Epidermal melanocyte (primary cell): Measurements from ENCODE around the gene TCF7L1.
"Not testable (repeated sequence)": the region's sequence is repeated elsewhere in the genome, so short reads cannot be mapped to it uniquely, and the experiment has no call there.

ENCODE experiments used
- DNase-seq: peaks from one replicate; pipeline ENCODE4 v3.0.0; 2011; ENCODE audit warnings: low spot score; ENCODE audit not compliant: insufficient read length

Gene TCF7L1

DNA sequence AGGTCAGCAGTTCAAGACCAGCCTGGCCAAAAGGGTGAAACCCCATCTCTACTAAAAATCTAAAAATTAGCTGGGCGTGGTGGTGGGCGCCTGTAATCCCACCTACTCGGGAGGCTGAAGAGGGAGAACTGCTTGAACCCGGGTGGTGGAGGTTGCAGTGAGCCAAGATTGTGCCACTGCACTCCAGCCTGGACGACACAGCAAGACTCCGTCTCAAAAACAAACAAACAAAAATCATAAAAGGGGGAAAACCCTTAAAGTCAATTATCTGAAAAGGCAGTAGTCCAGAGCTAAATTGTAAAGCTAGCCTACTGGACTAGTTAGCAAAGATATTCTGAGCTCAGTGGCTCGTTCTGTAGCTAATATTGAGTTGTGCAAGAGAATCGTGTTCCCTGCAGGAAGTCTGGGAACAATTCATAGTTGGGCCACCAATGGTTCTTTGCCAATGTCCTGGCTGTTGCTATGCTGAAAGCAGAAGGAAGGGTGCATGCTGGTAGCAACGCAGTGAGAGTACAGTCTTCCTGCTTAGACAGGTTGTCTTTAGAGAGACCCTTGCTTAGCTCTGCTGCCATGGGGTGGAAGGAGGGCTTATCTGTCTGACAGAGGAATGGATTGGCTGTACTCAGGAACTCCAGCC, 190.3 kb downstream of the TCF7L1 start:
- no peak for DNase-seq

GRCh38 chr2:85323988-85324367, 190.8 kb downstream of the TCF7L1 start:
- DNase-seq = not testable (repeated sequence)

DNA sequence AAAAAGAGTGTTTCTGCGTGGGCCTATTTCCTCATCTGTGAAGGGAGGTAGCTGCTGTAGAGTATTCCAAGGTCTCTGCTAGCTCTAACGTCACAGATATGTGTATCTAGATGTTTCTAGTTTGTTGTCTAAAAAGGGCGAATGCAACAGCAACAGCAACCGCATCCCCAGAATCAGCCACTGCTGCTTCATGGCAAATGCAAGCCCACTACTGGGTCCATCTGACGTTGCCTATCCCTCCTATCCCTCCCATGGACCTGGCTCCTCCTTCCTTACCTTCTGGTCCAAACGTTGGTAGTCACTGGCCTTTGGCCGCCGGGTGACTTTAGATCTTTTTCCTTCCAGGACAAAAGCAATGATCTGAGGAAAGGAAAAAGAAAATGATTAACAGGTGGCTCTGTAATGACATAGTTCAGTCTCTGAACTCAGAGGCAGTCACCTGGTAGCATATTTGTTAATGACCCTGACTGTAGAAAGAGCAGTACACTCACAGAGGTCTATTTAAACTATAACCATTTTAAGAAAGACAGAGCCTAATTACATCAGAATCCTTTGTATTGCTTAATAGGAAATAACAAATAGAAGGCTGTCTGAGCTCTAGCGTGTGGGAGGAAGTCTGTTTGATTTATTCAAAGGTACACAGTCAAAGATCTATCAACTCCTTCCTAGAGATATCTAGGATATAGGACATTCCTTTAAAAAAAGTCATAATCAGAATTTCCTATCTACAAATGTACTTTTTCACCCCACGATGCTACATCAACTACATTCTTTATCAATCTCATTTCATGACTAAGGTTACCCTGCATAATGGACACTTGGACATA, 191.7 kb downstream of the TCF7L1 start:
- DNase-seq = no peak

GRCh38 chr2:85325466-85325811, 192.2 kb downstream of the TCF7L1 start:
- no peak for DNase-seq

GRCh38 chr2:85326406-85327159, 193.4 kb downstream of the TCF7L1 start:
- no peak for DNase-seq

DNA sequence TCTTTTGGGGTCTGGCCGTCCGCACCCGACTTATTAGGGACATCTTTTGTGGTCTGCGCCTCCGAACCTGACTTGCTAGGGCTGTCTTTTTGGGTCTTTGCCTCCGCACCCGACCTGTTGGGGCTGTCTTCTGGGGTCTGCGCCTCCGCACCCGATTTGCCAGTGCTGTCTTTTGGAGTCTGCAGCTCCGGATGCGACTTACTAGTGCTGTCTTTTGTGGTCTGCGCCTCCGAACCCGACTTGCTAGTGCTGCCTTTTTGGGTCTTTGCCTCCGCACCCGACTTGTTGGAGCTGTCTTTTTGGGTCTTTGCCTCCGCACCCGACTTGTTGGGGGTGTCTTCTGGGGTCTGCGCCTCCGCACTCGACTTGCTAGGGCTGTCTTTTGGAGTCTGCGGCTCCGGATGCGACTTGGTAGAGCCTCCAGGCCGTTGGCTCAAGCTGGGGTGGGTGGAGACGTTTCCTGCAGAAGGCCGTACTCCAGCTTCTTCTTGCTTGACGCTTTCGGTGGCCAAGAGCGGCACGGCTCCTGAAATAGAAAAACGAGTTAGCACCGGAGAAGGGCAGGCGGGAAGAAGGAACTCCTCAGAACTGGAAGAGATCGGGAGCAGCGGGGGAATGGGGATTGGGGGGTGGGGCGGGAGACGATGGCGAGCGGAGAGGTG, 194.1 kb downstream of the TCF7L1 start:
- DNase-seq = no peak

DNA sequence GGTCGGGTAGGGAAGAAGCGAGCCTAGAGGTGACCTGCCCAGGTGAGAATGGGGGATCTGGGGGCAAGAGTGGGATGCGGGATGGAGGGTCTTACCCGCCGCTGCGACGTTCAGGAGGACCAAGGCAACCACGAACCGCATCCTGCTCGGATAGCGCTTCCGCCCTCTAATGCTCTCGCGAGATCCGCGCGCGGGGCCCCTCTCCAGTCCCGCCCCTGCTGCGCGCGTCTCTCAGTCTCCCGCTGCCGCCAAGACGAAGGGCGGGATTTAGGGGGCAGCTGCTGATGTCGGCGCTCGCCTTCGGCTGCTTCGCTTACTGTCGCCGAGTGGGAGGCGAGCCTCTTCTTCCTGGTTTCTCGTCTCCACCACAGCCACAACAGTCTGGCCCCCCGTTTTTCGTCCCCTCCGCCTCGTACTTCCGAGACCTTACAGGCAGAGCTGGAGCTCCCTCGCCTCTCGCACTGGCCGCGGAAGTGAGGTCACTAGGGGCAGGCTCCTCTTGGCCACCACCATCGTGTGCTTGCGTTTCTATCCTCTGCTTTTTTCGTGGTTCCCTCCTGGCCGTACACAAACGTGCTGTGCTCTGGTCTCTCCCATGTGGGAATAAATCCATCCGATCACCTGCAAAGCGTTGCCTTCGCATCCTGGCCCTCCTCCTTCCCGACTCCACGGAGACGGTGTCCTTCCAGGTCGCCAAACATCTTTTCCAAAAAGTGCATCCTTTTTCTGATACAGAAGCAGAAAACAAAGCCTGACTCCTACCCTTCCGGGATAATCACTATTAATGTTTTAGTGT, 194.8 kb downstream of the TCF7L1 start, which contains the start of gene TGOLN2:
Gene TGOLN2, minus strand, starts transcription at position 168 of the 796 bp plus-strand sequence. Its CDS starts 27 bp downstream, at position 141.
- DNase-seq = peak; percentile 93

DNA sequence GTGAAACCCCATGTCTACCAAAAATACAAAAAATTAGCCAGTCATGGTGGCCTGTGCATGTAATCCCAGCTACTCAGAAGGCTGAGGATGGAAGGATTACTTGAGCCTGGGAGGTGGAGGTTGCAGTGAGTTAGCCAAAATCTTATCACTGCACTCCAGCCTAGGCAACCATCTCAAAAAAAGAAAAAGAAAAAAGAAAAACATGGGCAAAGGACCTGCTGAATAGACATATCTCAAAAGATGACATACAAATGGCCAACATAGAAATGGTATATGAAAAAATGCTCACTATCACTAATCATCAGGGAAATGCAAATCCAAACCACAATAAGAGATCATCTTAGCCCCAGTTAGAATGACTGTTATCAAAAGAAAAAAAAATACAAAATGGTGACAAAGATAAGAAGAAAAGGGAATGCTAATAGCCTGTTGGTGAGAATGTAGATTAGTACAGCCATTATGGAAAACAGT, 196.0 kb downstream of the TCF7L1 start:
- no peak for DNase-seq

DNA sequence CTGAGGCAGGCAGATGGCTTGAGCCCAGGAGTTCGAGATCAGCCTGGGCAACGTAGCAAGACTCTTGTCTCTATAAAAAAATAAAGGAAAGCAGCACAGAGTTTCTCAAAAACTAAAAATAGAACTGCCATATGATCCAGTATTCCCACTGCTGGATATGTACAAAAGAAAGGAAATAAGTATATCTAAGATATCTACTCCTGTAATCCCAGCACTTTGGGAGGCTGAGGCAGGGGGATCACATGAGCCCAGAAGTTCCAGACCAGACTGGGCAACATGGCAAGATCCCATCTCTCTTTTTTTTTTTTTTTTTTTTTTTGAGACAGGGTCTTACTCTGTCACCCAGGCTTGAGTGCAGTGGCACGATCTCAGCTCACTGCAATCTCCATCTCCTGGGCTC, 196.5 kb downstream of the TCF7L1 start:
- not testable (repeated sequence) for DNase-seq

DNA sequence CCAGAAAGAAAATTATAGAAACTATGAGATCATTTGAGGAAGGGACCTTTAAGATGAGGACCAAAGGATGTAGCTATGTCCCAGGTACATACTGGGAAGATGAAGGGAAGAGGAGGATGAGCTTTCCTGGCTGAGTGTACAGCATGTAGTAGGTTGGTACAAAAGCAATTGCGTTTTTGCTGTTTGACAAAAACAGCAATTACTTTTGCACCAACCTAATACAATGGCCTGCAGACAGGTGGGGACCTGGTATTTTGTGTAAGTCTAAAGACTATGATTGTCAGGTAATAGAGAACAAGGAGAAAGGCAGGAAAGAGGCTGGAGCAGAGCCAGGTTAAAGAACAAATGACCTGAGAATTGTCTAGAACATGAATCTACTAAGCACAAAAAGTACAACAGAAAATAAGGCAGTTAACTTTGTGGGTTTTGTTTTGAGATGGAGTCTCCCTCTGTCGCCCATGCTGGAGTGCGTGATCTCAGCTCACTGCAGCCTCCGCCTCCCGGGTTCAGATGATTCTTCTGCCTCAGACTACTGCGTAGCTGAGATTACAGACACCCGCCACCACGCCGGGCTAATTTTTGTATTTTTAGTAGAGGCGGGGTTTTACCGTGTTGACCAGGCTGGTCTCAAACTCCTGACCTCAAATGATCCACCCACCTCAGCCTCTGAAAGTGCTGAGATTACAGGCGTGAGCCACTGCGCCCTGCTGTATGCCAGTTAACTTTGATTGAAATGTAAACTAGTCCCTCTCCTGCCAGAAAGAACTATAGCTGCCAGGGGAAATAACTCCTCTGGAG, 197.8 kb downstream of the TCF7L1 start:
- no peak for DNase-seq

- not testable (repeated sequence) for DNase-seq
These were observed 200.7 kb downstream of the TCF7L1 start for GRCh38 chr2:85333877-85334276.

- DNase-seq = no peak
These were observed 201.7 kb downstream of the TCF7L1 start for GRCh38 chr2:85334928-85335327.

DNA sequence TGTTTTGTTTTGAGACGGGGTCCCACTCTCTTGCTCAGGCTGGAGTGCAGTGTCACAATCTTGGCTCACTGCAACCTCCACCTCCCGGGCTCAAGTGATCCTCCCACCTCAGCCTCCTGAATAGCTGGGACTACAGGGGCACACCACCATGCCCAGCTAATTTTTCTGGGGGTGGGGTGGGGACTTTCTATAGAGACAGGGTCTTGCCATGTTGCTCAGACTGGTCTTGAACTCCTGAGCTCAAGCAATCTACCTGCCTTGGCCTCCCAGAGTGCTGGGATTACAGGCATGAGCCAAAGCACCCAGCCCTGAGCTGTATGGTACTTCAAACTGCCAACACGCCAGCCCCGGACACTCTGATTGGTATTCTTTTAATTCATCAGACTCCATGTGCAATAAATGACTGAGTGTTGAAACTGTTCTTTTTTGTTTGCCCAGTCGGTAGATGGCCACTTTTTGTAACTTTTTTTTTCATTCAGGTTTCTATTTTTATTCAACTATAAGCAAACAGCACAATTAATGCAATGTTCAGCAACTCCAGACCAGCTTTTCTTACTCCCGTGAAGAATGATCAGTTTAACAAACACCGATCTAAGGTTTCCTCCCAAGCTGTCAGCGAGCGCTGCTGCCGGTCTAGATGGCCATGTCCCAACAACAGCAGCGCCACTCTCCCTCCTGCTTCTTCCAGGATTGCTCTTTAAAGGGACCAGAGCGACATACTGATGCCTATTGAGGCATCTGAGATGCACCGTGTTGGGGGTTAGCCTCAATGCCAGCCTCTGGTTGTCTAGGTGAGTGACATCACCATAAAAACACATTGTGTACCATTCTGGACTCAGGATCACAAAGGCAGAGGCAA, 207.1 kb downstream of the TCF7L1 start:
- DNase-seq = no peak

GRCh38 chr2:85341269-85342029, 208.3 kb downstream of the TCF7L1 start:
- DNase-seq = no peak

DNA sequence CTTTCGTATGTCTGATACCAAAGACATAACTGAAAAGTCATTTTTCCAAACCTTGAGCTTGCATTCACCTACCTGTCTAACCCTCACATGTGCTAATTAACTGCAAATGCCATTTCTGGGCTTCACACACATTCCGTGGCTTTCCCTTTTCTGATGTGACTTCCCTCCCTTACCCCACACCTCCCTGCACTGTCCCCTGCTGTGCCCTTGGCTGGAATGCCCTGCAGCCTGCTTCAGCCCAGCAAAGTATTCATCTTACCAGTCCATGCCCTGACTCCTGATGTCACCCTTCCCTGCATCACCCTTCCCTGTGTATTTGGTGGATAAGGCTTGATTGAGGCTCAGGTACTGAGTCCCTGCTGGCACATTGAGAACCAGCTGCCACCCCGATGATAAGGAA, 209.0 kb downstream of the TCF7L1 start:
- no peak for DNase-seq

DNA sequence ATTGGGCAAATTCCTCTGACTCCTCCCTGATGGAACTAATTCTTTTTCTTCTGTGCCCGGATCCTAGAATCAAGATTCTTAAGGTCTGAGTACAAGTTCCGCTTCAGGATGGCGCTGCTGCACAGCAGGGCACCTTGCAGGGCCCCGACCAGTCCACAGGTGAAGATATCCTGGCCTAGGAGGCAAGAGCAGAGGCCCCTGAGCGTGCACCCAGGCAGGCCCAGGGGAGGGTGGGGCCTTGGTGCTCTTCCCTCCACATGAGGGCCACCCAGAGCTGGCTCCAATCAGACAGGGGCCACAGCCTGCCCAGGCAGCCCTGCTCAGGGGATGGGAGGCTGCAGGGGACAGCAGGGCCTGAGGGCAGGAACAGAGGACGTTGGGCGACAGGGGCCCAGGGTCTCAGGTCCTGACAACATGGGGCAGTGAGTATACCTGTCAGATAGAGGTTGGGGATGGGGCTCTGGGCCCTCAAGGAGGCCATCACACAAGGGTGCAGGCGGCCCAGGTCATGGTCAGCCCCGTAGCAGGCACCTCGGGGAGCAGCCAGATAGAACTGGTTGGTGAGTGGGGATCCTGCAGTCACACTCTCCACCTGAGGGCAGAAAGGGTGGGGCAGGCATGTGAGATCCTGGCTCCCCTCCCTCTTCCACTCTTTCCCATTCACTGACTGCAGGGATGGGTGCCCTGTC, 210.2 kb downstream of the TCF7L1 start:
- not testable (repeated sequence) for DNase-seq

GRCh38 chr2:85344356-85344954, 211.3 kb downstream of the TCF7L1 start:
- no peak for DNase-seq
